Progenitor cell of endocrine pancreas (in vitro differentiated cells): ENCODE data around the gene PRKAR1B. TPM values are rescaled to one million over a fixed set of nuclear protein-coding genes. Genes with fewer than 3 reads are reported as not detected.
A peak's percentile ranks its signal among the peaks of the same experiment; 100 is the strongest.

ENCODE experiments used
- DNase-seq: peaks from one replicate; pipeline ENCODE4 v3.0.0; 2021; ENCODE audit warnings: low spot score; ENCODE audit not compliant: unreplicated experiment
- H3K27ac Mint-ChIP-seq: 2 replicates; pipeline ENCODE4 v1.8.0; 2021; ENCODE audit warnings: mild to moderate bottlenecking, moderate library complexity, mixed read lengths
- H3K27me3 Mint-ChIP-seq: 2 replicates; pipeline ENCODE4 v1.8.0; 2021; ENCODE audit warnings: mixed read lengths
- H3K36me3 Mint-ChIP-seq: 2 replicates; pipeline ENCODE4 v1.8.0; 2022; ENCODE audit warnings: mixed read lengths; ENCODE audit not compliant: insufficient read depth
- H3K4me1 Mint-ChIP-seq: 2 replicates; pipeline ENCODE4 v1.8.0; 2021; ENCODE audit warnings: low read depth, mixed read lengths
- H3K4me3 Mint-ChIP-seq: 2 replicates; pipeline ENCODE4 v1.8.0; 2021; ENCODE audit warnings: low read depth, mild to moderate bottlenecking, moderate library complexity, mixed read lengths
- H3K9me3 Mint-ChIP-seq: 2 replicates; pipeline ENCODE4 v1.8.0; 2021; ENCODE audit warnings: low read depth, mixed read lengths
- CTCF ChIP-seq: fragments of 200-600 bp; sonication (generic); IDR thresholded peaks from one replicate; pipeline ENCODE4 v1.5.0; 2021; ENCODE audit warnings: antibody characterized with exemption, mild to moderate bottlenecking; ENCODE audit not compliant: unreplicated experiment
- total RNA-seq: library from RNA; stranded (reverse); gene quantifications from 2 replicates; pipeline ENCODE4 v1.2.1, GENCODE V29; 2021

PRKAR1B gene
- total RNA-seq, 1 donor from 2014 or later = 54.2 TPM

GRCh38 chr7:516606-517456 lies 210.2 kb downstream of the PRKAR1B start:
- no peak for TF ChIP-seq CTCF
- Mint-ChIP-seq H3K27me3 (peaks cover 5% of the 10 kb centered on the region), H3K27ac (peak overlapping the region; percentile 34), H3K9me3 (no peaks in the 10 kb centered on the region), H3K4me3 (peak overlapping the region; percentile 67), H3K4me1 (peaks cover 17% of the 10 kb centered on the region), H3K36me3 (peaks cover 3% of the 10 kb centered on the region)
- DNase-seq = no peak

GRCh38 chr7:516216-516605 lies 210.9 kb downstream of the PRKAR1B start:
- Mint-ChIP-seq H3K4me1 (peaks cover 15% of the 10 kb centered on the region), H3K9me3 (no peaks in the 10 kb centered on the region), H3K36me3 (peaks cover 3% of the 10 kb centered on the region), H3K27me3 (peaks cover 2% of the 10 kb centered on the region), H3K4me3 (peak overlapping the region; percentile 67), H3K27ac (peak overlapping the region; percentile 34)
- DNase-seq = no peak
- no peak for TF ChIP-seq CTCF

- peaks cover 15% of the 10 kb centered on the region for H3K4me1 Mint-ChIP-seq
- H3K36me3 Mint-ChIP-seq = peaks cover 3% of the 10 kb centered on the region
- no peak for TF ChIP-seq CTCF
- no peaks in the 10 kb centered on the region for H3K27me3 Mint-ChIP-seq
- no peaks in the 10 kb centered on the region for H3K9me3 Mint-ChIP-seq
- peak overlapping the region; percentile 19 for H3K4me3 Mint-ChIP-seq
- DNase-seq = no peak
- peak overlapping the region; percentile 13 for H3K27ac Mint-ChIP-seq
These were observed 211.5 kb downstream of the PRKAR1B start for GRCh38 chr7:515628-516027.

GRCh38 chr7:514651-515598 lies 212.2 kb downstream of the PRKAR1B start:
- TF ChIP-seq CTCF = no peak
- H3K4me1 Mint-ChIP-seq = peaks cover 15% of the 10 kb centered on the region
- H3K36me3 Mint-ChIP-seq = peaks cover 3% of the 10 kb centered on the region
- no peaks in the 10 kb centered on the region for H3K27me3 Mint-ChIP-seq
- H3K4me3 Mint-ChIP-seq = peak overlapping the region; percentile 21
- DNase-seq = no peak
- H3K27ac Mint-ChIP-seq = peak overlapping the region; percentile 13
- H3K9me3 Mint-ChIP-seq = no peaks in the 10 kb centered on the region

- TF ChIP-seq CTCF = no peak
- H3K9me3 Mint-ChIP-seq = no peaks in the 10 kb centered on the region
- H3K4me3 Mint-ChIP-seq = no peak overlapping the region
- peaks cover 15% of the 10 kb centered on the region for H3K4me1 Mint-ChIP-seq
- DNase-seq = no peak
- H3K36me3 Mint-ChIP-seq = peaks cover 3% of the 10 kb centered on the region
- no peaks in the 10 kb centered on the region for H3K27me3 Mint-ChIP-seq
- no peak overlapping the region for H3K27ac Mint-ChIP-seq
These were observed 212.8 kb downstream of the PRKAR1B start for GRCh38 chr7:514242-514641.
